HL-60 (cell line): ENCODE data around the gene APOBEC3F.
"Not testable (repeated sequence)": the region's sequence is repeated elsewhere in the genome, so short reads cannot be mapped to it uniquely, and the experiment has no call there.

Source experiments
- DNase-seq, 2 experiments: peaks; one replicate each; pipeline ENCODE4 v3.0.0-alpha.2; 2010 to 2020; ENCODE audit warnings: low read depth in 1 of 2, low spot score in 1 of 2
- H3K27ac ChIP-seq: fragments of 250-450 bp; sonication (Bioruptor Pico); replicated peaks from 2 replicates; pipeline ENCODE4 v1.5.1; 2020; ENCODE audit warnings: mild to moderate bottlenecking, moderate library complexity
- H3K27me3 ChIP-seq: fragments of 250-450 bp; sonication (Bioruptor Pico); 2 replicates; pipeline ENCODE4 v1.5.1; 2021; ENCODE audit warnings: mild to moderate bottlenecking, moderate library complexity; ENCODE audit not compliant: insufficient read depth, poor library complexity, severe bottlenecking
- H3K4me3 ChIP-seq: replicated peaks from 2 replicates; pipeline ENCODE4 v1.5.1; 2011; ENCODE audit warnings: mild to moderate bottlenecking, control low read depth, low read length; ENCODE audit not compliant: insufficient read depth
- GABPA ChIP-seq: IDR thresholded peaks from 2 replicates; pipeline ENCODE4 v1.6.1; 2012; ENCODE audit warnings: low read depth
- POLR2AphosphoS5 ChIP-seq: IDR thresholded peaks from 2 replicates; pipeline ENCODE4 v1.6.1; 2012; ENCODE audit warnings: low read depth
- SPI1 ChIP-seq: IDR thresholded peaks from 2 replicates; pipeline ENCODE4 v1.6.1; 2012; ENCODE audit warnings: low read depth, mild to moderate bottlenecking, borderline replicate concordance
- TF ChIP-seq, protein P1 (sequence below): IDR thresholded peaks from 2 replicates; pipeline ENCODE4 v1.6.1; 2012; ENCODE audit warnings: low read depth; ENCODE audit not compliant: insufficient replicate concordance
- TF ChIP-seq, protein P2 (sequence below): IDR thresholded peaks from one replicate; pipeline ENCODE4 v1.5.1; 2011; ENCODE audit warnings: low read length, control low read depth, inconsistent platforms; ENCODE audit not compliant: insufficient read depth

APOBEC3F gene

DNA sequence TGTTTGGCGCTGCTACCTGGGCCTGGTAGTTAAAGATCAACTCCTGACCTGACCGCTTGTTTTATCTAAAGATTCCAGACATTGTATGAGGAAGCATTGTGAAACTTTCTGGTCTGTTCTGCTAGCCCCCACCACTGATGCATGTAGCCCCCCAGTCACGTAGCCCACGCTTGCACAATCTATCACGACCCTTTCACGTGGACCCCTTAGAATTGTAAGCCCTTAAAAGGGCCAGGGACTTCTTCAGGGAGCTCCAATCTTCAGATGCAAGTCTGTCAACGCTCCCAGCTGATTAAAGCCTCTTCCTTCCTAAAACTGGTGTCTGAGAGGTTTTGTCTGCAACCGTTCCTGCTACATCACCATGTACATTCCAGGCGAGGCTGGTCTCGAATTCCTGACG is 15.0 kb downstream of the APOBEC3F start:
- DNase-seq = no peak
- Histone ChIP-seq H3K27me3 (no peaks in the 10 kb centered on the region), H3K4me3 (no peak overlapping the region), H3K27ac (no peak overlapping the region)
- TF ChIP-seq GABPA (no peak), SPI1 (no peak), POLR2AphosphoS5 (no peak)
- TF ChIP-seq, protein P1, sequence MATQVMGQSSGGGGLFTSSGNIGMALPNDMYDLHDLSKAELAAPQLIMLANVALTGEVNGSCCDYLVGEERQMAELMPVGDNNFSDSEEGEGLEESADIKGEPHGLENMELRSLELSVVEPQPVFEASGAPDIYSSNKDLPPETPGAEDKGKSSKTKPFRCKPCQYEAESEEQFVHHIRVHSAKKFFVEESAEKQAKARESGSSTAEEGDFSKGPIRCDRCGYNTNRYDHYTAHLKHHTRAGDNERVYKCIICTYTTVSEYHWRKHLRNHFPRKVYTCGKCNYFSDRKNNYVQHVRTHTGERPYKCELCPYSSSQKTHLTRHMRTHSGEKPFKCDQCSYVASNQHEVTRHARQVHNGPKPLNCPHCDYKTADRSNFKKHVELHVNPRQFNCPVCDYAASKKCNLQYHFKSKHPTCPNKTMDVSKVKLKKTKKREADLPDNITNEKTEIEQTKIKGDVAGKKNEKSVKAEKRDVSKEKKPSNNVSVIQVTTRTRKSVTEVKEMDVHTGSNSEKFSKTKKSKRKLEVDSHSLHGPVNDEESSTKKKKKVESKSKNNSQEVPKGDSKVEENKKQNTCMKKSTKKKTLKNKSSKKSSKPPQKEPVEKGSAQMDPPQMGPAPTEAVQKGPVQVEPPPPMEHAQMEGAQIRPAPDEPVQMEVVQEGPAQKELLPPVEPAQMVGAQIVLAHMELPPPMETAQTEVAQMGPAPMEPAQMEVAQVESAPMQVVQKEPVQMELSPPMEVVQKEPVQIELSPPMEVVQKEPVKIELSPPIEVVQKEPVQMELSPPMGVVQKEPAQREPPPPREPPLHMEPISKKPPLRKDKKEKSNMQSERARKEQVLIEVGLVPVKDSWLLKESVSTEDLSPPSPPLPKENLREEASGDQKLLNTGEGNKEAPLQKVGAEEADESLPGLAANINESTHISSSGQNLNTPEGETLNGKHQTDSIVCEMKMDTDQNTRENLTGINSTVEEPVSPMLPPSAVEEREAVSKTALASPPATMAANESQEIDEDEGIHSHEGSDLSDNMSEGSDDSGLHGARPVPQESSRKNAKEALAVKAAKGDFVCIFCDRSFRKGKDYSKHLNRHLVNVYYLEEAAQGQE = no peak
- TF ChIP-seq, protein P2, sequence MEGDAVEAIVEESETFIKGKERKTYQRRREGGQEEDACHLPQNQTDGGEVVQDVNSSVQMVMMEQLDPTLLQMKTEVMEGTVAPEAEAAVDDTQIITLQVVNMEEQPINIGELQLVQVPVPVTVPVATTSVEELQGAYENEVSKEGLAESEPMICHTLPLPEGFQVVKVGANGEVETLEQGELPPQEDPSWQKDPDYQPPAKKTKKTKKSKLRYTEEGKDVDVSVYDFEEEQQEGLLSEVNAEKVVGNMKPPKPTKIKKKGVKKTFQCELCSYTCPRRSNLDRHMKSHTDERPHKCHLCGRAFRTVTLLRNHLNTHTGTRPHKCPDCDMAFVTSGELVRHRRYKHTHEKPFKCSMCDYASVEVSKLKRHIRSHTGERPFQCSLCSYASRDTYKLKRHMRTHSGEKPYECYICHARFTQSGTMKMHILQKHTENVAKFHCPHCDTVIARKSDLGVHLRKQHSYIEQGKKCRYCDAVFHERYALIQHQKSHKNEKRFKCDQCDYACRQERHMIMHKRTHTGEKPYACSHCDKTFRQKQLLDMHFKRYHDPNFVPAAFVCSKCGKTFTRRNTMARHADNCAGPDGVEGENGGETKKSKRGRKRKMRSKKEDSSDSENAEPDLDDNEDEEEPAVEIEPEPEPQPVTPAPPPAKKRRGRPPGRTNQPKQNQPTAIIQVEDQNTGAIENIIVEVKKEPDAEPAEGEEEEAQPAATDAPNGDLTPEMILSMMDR = no peak

DNA sequence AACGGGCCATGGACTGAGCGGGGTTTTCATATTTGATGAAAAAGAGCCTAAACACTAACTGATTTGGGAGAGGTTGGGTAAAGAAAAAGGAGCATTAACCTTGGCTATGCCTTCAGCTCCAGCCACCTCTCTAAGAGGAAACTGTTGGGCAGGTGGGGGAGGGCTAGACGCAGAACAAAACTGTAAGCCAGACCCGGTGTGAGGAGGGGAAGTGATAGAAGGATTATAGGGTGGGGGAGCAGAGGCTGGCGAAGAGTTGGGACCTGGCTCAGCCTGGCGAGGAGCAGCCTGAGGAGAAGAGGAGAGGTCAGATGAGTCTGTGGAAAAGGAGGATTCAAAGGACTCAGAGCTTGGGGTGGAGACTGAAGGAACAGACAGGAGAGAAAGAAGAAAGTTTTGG is 20.6 kb downstream of the APOBEC3F start:
- not testable (repeated sequence) for H3K27ac ChIP-seq, H3K4me3 ChIP-seq, H3K27me3 ChIP-seq
- peak in 1 of 2 experiments; percentile 18 for DNase-seq

DNA sequence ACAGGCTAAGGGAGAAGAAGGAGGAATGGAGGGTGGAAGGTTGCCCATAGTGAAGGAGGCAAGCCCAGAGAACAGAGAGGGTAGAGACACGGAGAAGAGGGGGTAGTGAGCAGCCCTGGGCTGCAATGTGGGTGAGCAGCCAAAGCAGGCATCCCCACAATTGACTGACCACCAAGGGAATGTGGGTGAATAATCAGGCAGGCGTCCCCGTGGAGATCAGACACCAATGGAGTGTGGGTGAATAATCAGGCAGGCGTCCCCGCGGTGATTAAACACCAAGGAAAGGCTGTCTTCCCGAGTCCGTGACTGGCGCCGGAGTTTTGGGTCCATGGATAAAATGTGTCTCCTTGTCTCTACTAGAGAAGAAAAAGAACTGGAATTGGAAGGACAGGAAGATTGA is 21.3 kb downstream of the APOBEC3F start:
- not testable (repeated sequence) for H3K27ac ChIP-seq, DNase-seq, H3K4me3 ChIP-seq, H3K27me3 ChIP-seq

DNA sequence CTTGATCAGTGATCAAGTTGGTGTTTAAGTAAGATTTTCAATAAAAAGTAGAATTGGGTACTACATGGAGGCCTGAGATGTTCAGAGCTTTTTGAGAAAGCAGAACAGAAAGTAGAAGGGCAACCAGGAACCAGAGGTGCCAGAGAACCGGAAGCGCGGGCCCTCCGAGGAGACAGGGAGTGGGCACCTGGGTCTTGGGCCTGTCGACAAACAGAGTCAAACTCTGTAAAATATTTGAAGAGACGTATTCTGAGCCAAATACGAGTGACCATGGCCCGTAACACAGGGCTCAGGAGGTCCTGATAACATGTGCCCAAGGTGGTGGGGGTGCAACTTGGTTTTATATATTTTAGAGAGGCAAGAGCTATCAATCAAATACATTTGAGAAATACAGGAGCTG is 23.2 kb downstream of the APOBEC3F start:
- H3K27me3 ChIP-seq, DNase-seq, H3K27ac ChIP-seq, H3K4me3 ChIP-seq: not testable (repeated sequence)

DNA sequence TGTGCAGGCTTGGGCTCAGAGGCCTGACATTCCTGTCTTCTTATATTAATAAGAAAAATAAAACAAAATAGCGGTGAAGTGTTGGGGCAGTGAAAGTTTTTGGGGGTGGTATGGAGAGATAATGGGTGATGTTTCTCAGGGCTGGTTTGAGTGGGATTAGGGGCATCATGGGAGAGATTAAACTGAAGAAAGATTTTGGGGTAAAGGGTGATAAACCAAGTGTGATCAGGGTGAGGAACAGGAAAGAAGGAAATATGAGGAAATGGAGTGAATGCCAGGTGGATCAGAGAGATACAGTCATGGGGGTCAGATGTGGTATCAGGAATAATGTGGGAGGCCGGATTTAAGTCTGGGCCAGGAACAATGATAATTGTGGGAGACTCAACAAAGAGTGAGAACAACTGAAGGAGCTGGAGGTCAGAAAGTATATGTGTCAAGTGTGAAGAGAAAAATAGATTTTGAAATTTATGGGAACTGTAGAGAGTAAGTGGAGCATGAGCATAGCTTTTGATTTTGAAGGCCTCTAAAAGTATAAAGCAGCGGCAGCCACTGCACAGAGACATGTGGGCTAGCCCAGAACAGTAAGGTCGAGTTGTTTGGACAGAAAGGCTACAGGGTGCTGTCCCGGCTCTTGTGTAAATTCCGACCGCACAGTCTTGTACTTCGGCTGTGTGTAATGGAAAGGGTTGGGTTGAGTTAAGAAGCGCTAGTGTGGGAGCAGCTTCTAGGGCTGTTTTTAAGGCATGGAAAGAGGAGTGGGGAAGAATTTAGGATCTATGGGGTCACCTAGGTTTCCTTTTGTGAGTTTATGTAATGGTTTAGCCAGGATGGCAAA is 26.0 kb downstream of the APOBEC3F start:
- H3K4me3 ChIP-seq, H3K27me3 ChIP-seq, DNase-seq, H3K27ac ChIP-seq: not testable (repeated sequence)

DNA sequence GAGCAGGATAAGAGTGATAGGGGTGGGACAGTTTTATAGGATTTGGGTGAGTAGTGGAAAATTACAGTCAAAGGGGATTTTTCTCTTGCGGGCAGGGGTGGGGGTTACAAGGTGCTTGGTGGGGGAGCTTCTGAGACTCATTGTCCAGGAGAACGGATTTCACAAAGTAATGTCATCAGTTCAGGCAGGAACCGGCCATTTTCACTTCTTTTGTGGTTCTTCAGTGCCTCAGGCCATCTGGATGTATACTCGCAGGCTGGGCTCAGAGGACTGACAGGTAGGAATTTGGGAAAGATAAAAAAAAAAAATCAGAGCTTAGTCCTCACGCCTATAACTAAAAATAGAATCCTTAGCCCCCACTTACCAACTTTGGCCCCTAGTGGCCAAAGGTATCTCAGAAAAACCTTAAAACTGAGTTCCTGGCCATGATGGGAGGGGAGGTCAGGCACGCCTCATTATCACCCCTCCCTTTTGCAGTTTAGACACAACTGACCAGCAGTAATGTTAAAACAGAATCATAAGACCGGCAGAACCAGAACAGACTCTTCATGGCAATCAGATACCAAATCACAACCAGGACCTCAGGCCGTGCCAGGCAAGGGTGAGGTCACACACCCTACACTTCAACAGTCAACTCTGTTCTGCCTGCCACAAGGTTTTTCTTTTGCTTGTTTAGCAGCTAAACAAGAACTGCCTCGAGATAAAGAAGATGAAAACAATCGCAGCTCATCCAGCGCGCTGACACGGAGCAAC is 27.5 kb downstream of the APOBEC3F start:
- no peak overlapping the region for H3K27ac ChIP-seq
- no peak overlapping the region for H3K4me3 ChIP-seq
- no peak for DNase-seq
- H3K27me3 ChIP-seq = no peaks in the 10 kb centered on the region
- TF ChIP-seq GABPA = no peak
- TF ChIP-seq, protein P2 = no peak
- TF ChIP-seq SPI1 = no peak
- no peak for TF ChIP-seq POLR2AphosphoS5
- TF ChIP-seq, protein P1 = no peak
